ENCODE results near the gene CDK16.

The CDK16 gene

DNA sequence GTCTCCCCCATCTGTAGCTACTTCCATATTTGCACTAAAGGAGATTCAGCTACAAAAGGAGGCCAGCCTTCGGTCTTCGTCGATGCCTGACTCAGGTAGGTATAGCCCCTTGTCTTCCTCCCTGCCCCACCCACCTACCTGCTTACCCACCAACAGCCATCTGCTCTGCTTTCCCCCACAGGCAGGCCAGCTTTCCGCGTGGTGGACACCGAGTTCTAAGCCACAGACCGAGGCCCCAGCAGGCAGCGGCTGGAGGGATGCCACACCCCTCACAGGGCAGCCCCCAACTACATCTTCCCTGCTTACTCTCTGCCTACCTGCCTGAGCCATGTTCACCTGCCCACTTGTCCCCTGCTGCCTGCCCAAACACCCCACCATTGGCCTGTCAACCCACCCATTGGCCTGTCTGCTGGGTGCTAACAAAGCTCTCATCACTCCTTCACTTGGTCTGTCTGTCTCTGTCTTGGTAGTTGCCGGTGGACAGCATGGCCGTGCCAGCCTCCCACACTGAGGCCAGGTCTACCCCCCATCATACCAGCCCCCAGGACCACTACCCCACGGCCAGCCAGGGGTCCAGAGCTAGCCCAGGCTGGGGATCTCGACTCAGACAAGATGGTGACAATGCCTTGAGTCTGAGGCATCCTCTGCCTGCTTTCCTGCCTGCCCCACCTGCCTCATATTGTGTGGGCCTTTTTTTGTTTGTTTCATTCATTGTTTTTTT is 10.2 kb downstream of the CDK16 start:
- no peak for DNase-seq

DNA sequence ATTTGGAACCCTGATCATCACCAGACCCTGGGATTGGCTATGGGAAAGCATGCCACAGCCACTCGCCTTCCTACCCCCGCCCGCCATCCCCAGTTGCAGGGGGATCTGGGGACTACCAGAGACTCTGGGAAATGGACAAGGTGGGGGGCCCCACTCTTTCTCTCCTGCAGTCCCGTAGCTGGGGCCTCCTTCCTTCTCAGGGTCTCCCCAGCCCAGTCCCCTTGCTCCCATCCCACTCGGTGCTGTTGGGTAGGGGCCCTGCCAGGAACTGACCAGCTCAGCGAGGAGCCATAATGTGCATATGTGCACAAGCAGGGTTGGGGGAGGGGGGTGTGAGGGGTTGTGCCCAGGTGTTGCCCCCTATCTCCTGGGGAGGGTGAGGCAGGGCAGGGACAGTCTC is 10.9 kb downstream of the CDK16 start:
- no peak for DNase-seq

DNA sequence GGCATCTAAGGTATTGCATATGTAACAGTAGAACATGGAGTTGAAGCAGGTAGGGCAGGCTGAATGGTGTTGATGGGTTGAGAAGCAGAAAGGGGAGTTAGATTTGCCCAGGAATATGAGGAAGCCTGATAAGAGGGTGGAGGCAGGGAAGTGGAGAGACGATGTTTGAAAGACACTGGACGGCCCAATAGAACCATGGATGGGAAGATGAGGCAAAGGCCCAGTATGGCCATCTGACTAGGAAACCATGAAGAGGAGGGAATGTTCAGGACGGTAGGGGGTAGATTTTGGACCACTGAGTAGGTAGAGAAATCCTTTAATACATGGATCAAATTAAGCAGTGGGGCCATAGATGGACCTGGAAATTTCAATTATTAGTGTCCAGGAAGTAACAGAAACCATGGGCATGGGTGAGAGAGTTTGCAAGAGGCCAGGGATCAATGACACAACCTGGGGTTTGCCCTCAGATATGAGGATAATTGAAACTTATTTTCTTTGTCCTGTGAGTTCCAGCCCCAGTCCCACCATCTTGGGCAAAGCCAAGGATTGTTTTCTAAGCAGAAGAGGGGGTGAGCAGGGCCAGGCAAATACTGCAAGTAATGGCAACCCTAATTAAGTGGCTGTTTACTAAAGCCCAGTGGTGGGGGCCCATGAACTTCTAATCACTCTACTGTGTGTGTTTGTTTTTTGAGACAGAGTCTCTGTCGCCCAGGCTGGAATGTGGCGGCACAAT is 11.8 kb downstream of the CDK16 start:
- no peak for DNase-seq

DNA sequence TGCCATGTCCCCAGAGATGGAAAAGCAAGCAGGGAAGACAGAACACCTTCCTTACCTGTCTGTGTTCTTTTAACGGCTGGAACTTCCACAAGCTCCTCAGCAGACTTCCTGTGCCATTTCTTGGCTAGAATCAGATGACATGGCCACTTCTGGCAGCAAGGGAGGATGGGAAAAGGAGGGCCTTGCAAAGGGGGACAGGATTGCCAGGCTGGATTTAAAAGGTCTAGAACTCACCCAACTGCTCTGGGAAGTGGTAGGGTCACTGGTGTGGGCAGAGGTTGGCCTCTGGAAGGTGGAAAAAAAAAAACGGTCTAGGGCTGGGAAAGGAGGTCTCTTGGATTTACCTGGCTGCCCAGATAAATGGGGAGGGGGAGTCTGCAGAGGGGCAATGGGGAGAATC is 12.7 kb downstream of the CDK16 start:
- no peak for DNase-seq

DNA sequence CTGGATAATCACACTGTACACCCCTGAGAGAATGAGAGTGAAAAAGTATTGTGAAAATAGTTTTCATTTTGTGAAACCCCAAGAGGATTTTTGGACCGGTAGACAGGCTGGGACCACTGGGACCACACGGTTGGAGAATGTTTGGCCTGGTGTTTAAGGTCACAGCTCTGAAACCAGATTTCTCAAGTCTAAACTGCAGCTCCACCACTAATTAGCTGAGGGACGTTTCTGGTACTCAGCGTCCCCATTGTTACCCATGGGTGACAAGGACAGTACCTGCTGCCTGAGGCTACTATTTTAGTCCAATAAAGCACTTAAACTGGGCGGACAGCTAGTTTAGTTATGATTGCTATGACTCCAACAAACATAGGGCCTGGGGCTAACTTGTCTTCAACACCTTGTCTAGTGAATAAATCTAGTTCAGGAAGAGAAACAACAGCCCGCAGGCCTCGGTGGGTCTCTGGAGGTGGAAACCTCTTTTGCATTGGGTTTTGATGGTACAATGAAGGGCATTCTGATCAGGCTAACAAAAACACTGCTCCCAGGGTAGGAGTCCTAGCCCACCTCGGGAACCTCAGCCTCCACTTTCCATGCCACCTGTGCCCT is 13.8 kb downstream of the CDK16 start:
- DNase-seq, result no peak

DNA sequence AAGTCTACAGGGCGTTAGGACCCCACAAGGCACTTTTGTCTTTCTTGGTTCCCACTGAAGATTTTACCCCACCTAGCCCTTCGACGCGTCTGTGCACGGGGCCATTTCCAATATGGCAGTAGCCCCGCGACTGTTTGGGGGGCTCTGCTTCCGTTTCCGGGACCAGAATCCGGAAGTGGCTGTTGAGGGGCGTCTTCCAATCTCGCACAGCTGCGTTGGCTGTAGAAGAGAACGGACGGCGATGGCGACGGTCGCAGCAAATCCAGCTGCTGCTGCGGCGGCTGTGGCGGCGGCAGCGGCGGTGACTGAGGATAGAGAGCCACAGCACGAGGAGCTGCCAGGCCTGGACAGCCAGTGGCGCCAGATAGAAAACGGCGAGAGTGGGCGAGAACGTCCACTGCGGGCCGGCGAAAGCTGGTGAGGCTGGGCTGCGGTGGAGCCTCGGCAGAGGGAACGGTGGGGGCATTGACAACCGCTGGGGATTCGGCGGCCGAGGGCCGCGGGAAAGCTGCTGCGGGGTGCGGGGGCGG is 14.4 kb downstream of the CDK16 start, which contains the start of gene USP11:
Gene USP11, plus strand, starts transcription at position 207 of the 530 bp plus-strand sequence. Its CDS starts 35 bp downstream, at position 242.
- peak; percentile 57 for DNase-seq

DNA sequence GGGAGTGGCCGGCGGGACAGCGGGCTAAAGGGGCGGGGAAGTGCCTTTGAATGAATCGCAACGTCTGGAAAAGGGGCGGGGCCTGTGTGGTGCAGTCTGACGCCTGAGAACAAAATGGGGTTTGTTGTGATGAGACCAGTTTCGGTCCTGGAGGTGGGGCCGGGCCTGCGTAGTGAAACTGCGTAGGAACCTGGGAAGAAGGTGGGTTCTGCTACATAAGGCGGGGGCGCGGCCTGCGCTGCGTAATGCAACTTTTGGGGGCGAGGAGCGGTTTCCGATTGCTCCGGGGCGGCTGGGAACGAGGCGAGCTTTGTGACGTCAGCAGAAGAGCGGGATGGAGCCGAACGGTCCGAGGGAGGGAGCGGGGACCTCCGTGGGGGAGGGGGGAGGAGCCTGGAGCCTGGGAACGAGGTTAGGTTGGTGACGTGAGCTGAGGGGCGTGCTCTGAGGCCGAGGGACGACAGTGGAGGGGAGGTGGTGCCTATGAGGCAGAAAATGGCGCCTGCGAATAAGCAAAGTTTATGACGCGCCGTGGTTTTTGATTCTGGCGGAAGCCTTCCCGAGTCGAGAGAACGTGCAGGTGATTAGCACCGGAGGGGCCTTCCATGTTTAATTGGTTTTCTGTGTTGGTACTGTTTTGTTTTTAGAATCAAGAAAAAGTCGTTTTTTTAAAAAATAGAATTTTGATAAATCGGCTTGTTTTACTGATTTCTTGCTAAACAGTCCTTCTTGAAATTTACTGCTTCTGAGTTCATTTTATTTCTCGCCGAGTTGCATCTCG is 15.0 kb downstream of the CDK16 start:
- DNase-seq, result peak; percentile 93

DNA sequence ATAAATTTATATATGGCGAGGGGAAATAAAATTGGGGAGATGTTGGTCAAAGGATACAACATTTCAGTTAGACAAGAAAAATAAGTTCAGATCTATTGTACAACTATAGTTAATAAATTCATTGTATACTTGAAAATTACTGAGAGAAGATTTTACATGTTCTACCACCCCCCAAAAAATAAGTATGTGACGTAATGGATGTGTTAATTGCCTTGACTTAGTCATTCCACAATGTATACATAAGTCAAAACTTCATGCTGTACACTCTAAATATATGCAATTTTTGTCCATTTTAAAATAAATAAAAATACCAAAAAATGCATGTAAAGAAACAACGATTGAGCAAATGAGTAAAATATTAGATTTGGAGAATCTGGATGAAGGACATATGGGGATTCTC is 16.1 kb downstream of the CDK16 start:
- DNase-seq, result no peak

DNA sequence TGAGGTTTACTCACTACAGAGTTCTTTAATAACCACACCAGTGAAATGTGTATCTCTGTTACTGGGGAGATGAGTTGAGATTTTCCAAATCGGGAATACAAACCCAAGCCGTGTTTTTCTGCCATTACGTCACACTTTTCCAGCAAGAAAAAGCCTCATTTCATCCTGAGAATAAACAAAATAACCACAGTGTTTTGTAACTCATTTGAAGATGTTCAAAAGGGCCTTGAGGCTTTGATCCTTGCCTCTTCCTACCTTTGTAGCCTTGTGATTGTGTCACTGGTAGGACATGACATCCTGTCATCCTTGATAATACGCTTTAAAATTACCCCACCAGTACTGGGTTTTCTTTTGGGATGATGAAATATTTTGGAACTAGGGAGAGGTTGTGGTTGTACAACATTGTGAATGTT is 17.2 kb downstream of the CDK16 start:
- DNase-seq, result no peak

DNA sequence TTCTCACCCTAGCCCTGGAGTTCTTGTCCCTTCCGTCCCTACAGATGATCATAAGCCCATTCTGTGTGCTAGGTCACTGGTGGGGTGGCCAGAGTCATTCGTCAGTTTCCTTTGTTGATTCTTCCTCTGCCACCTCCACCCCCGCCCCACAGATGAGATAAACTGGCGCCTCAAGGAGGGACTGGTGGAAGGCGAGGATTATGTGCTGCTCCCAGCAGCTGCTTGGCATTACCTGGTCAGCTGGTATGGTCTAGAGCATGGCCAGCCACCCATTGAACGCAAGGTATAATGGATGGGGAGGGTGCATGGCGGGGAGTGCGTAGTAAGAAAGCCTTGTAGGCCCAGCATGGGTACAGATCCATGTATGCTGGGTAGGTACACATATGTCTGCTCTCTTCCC is 20.7 kb downstream of the CDK16 start:
- no peak for DNase-seq

DNA sequence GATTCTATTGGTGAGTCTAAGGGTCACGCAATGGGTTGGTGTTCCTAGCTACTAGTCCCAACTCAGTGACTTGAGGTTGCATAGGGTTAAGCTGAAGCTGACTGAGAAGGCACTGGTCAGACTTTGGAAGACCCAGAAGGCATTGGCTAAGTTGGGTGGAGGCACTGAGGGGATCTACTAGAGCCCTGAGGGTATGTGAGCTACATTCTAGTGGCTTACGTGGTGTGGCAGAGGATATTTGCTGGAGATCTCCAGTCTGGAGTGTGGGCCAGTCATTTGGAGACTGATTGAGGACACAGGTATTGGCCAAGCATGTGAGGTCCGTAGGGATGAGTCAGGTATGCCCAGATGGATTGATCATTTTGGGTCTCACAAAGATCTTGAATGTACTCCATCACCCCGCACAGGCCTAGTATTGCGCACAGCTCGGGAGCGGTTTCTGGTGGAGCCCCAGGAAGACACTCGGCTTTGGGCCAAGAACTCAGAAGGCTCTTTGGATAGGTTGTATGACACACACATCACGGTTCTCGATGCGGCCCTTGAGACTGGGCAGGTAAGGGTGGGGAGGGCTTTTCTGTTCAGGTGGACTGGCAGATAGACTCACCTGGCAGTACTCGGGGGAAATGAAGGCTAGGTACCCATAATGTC is 21.5 kb downstream of the CDK16 start:
- DNase-seq, result no peak

DNA sequence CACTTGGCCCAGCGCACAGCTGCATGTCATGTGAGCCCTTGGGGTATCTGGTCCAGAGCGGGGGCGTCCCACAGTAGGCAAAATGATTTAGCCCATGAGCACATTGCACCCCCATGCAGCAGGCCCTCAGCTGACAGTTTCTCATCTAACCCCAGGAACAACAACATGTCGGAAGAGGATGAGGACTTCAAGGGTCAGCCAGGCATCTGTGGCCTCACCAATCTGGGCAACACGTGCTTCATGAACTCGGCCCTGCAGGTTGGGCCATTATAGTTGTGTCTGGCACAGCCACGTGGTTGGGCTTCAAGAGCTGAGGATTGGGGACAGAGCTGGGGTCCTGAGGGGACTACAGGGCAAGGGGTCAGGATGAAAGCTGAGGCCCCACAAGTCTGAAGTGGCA is 22.1 kb downstream of the CDK16 start:
- DNase-seq, result no peak

DNA sequence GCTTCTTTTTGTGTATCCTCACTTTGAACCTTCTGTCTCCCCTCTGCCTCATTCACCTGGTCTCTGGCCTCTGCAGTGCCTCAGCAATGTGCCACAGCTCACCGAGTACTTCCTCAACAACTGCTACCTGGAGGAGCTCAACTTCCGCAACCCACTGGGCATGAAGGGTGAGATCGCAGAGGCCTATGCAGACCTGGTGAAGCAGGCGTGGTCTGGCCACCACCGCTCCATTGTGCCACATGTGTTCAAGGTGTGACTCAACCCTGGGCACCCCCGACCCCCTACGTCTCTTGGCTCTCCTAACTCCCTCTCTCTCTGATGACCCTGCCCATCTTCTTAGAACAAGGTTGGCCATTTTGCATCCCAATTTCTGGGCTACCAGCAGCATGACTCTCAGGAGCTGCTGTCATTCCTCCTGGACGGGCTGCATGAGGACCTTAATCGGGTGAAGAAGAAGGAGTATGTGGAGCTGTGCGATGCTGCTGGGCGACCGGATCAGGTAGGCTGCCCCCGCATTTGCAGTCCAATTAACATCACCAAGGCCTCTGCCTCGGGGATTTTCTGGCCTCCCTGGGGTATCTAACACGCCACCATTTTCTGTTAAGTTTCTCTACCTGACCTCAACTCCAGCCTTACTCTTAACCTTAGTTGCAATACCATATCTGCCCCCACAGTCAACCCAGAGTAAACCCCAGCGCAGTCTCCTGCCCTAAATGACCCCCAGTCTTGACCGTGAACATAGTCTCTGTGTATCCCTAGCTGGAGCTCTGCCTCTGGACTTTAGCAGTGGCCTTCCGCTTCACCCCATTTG is 22.9 kb downstream of the CDK16 start:
- DNase-seq, result no peak

DNA sequence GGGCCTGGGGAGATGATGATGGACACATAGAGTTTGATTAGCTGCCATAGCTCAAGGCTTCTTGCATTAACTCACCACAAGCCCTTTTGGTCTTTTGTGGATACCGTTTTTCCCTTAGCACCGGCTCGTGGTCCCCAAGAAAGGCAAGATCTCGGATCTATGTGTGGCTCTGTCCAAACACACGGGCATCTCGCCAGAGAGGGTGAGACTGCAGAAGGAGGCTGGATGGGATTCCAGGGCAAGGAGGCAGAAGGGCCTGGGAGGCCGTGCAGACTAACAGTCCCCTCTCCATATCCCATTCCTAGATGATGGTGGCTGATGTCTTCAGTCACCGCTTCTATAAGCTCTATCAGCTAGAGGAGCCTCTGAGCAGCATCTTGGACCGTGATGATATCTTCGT is 23.8 kb downstream of the CDK16 start:
- DNase-seq, result no peak

DNA sequence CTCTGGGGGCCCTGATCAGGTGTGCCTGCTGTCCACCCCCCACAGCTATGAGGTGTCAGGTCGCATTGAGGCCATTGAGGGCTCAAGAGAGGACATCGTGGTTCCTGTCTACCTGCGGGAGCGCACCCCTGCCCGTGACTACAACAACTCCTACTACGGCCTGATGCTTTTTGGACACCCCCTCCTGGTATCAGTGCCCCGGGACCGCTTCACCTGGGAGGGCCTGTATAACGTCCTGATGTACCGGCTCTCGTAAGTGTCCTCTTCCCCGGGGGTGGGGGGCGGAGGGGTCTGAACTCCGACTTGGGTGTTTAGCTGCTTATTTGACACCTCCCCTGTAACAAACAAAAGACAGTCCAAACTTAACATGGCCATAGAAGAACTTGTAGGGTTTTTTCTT is 24.9 kb downstream of the CDK16 start:
- DNase-seq, result no peak

DNA sequence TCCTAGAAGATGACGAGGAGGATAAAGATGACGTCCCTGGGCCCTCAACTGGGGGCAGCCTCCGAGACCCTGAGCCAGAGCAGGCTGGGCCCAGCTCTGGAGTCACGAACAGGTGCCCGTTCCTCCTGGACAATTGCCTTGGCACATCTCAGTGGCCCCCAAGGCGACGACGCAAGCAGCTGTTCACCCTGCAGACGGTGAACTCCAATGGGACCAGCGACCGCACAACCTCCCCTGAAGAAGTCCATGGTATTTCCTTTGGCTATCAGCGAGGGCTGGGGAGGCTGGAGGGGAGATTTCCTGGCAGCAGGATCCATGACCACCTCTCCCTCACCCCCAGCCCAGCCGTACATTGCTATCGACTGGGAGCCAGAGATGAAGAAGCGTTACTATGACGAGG is 26.2 kb downstream of the CDK16 start:
- no peak for DNase-seq

DNA sequence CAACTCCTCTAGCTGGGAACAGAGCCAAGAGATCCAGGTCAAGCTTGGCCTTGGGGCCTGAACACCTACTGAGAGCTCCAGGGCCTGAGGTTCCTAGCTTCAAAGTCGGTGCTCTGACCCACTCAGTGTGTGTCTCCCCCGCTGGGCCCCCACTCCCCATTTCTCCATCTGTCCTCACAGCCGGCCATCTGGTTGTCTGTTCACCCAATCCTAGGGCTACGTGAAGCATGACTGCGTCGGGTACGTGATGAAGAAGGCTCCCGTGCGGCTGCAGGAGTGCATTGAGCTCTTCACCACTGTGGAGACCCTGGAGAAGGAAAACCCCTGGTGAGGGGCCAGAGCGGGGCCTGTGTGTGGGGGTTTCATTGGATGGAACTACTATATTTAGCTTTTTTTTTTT is 26.7 kb downstream of the CDK16 start:
- DNase-seq, result no peak

DNA sequence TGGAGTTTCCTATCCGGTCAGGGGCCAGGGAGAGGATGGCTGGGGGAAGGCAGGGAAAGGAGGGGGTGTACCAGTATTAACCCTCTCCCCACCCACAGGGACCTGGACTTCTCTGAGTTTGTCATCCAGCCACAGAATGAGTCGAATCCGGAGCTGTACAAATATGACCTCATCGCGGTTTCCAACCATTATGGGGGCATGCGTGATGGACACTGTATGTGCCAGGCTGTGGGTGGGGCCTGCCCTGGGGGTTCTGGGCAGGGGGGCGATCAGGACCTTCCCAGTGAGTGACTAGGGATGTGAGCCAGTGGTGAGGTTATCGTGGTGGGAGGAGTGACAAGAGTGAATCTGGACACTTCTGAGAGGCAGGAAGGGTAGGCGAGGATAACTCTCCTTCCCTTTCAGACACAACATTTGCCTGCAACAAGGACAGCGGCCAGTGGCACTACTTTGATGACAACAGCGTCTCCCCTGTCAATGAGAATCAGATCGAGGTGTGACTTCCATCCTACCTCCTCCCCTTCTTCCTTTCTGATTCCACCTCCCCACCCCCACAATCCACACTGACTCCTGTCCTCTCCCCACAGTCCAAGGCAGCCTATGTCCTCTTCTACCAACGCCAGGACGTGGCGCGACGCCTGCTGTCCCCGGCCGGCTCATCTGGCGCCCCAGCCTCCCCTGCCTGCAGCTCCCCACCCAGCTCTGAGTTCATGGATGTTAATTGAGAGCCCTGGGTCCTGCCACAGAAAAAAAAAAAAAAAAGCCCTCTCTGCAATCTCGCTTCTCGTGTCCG is 28.9 kb downstream of the CDK16 start:
- no peak for DNase-seq

DNA sequence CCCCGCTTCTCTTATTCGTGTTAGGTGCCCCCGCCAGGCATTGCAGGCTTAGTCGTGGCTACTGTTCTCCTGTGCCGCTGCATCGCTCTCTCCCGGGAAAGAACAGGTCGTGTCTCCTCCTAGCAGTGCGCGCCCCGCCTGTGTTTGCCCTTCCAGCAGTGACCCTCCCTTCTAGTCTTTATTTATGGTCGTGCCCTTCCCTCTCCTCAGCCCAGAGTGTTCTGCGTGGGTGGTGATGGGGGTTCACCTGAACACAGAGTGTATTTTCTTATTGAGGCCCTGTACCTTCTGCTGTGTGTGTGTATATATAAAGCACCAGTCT is 29.5 kb downstream of the CDK16 start:
- DNase-seq, result no peak

DNA sequence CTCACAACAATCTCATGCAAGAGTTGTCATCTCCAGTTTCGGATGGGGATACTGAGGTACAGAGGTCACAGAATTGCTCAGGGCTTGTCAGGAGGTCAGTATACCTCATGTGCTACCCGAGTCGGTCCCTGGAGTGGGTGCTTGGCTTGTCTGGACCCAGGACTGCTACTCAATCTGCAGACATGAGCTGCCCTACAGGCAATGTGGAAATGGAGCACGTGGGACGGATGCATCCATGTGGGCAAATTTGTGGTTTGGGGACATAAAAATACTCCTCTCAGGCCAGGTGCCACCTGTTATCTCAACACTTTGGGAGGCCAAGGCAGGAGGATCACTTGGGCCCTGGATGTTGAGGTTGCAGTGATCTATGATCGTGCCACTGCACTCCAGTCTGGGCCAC is 30.1 kb downstream of the CDK16 start:
- DNase-seq, result no peak

DNA sequence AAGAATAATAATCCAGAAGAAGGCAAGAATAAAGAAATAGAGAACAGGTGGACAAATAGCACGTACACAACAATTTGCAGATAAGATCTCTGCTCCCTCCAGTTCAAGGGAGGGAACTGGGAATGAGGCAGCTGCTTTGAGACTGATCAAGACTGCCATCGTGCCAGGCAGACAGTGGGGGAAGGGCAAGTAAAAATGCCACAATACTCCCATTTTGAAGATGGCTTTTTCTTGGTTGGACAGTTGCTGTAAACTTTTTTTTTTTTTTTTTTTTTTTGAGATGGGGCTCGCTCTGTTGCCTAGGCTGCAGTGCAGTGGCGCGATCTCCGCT is 31.5 kb downstream of the CDK16 start:
- DNase-seq, result no peak

Data from COR-L47 (cell line).